D721Med (cell line): ENCODE results near the gene RND1.

Experiments used
- DNase-seq: peaks from one replicate; pipeline ENCODE4 v3.0.0; 2011; ENCODE audit warnings: low spot score; ENCODE audit not compliant: insufficient read length
- FAIRE-seq: peaks from 2 replicates; lab custom pipeline; 2011; peaks lifted over from hg19 to GRCh38; lab: Jason Lieb, UNC
- TF ChIP-seq, protein P1 (sequence below): IDR thresholded peaks from 2 replicates; pipeline ENCODE4 v1.5.1; 2012; ENCODE audit warnings: mild to moderate bottlenecking, control low read depth; ENCODE audit not compliant: insufficient read depth; ENCODE audit errors: missing control alignments

The RND1 gene

DNA sequence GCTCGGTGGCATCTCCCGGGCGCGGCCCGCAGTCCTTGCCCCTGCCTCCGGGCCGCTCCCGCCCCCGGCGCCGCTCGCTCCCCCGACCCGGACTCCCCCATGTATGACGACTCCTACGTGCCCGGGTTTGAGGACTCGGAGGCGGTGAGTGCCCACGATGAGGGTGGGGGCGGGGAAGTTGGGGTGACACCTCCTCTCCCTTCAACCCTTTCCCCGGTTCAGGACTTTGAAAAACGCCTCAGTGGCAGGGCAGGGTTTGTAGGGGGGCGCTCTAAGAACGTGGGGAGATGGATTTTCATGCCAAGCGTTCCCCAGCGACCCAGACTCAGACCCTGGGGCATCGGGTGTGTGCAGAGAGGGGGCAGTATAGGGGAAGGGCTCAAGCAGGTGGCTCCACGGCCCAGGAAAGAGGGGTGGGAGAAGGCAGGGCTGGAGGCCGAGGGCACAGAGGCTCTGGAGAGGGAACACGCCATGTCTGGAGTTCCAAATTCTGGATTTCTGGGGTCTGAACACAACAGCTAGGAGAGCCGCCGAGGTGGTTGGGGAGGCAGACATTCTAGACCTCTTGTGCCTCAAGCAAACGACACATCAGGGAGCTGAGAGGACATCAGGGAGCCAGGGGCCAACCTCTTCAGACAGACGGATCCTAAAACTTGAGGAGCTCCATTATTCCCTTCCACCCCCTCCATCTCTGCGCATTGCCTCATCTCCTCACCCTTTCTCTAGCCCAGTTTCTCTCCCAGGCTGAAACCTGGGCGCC, 46.7 kb downstream of the RND1 start:
- TF ChIP-seq, protein P1, sequence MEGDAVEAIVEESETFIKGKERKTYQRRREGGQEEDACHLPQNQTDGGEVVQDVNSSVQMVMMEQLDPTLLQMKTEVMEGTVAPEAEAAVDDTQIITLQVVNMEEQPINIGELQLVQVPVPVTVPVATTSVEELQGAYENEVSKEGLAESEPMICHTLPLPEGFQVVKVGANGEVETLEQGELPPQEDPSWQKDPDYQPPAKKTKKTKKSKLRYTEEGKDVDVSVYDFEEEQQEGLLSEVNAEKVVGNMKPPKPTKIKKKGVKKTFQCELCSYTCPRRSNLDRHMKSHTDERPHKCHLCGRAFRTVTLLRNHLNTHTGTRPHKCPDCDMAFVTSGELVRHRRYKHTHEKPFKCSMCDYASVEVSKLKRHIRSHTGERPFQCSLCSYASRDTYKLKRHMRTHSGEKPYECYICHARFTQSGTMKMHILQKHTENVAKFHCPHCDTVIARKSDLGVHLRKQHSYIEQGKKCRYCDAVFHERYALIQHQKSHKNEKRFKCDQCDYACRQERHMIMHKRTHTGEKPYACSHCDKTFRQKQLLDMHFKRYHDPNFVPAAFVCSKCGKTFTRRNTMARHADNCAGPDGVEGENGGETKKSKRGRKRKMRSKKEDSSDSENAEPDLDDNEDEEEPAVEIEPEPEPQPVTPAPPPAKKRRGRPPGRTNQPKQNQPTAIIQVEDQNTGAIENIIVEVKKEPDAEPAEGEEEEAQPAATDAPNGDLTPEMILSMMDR: peak; percentile 62
- DNase-seq: no peak
- no peak for FAIRE-seq

DNA sequence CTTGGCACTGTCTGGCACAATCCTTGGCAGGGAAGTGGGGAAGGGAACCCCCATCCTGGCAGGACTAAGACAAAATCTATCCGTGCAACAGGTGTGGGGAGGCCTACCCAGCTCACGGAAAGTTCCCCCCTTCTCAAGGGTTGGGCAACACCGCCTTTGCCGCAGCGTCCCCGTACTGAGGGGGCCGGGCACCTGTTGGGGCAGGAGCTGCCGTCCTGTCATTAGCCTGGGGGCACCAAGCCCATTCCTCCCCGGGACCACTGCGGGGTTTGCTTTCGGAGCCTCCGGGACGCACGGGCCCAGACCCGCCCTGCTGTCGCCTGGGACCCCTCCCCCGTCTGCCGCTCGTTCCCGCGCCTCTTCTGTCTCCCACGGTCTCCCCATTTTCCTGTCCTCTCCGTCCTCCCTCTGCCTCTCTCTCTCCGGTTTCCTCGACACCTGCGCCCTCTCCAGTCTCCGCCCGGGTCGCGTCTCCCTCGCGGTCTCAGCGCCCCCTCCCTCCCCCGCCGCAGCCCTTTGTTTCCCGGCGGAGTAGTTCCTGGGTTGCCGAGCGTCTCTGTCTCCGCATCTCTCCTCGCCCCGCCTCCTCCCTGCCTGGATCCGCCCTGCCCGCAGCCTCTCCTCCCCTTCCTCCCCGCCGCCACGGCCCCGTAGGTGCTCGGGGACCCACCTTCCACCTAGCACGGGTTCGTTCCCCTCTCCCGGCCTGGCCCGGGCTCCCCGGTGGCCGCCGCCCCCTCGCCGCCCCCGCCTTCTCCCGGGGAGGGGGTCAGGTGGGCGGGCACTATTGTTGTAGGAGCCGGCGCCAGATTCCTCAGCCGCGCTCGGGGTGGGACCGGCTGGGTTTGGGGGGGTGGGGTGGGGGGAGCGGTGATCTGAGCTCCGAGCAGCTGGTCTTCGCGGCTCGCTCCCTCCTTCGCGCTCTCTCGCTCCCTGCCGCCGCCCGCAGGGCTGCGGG, 47.5 kb downstream of the RND1 start, which contains the start of gene CACNB3:
Gene CACNB3, plus strand, starts transcription at position 624 of the 958 bp plus-strand sequence. CDS start 434 bp downstream, outside the sequence.
- FAIRE-seq: no peak
- TF ChIP-seq, protein P1: no peak
- DNase-seq: peak; percentile 80

DNA sequence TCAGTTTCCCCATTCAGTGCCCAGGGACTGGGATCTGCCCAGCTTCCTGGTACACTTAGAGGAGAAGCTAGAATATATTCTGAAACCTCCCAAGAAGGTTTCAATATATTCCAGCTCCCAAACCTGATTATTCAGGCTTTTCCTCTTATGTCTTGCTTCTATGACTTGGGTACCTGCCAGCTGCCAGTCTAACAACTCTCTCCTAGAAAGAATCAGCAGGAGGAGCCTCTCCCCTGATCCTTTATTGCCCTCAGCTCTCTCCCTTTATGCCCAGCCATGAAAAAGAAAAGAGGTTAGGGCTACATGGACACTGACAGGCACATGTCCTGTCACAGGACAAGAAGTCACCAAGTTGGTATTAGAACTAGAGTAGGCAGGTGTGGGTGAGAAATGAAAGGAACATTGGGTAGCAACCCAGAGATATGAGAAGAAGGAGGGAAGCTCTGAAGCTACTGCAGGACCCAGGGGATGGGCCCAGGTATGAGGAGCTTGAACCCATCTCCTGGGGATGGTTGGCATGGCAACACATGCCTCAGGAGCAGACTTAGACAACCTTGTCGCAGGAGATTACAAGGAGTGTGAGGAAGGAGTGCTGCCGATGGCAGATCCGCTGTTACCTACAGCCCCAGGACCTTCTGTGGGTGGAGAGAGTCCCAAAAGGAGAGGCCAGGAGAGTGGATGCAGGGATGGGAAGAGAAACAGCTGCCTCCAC, 49.4 kb downstream of the RND1 start:
- FAIRE-seq: no peak
- DNase-seq: no peak
- TF ChIP-seq, protein P1: no peak

DNA sequence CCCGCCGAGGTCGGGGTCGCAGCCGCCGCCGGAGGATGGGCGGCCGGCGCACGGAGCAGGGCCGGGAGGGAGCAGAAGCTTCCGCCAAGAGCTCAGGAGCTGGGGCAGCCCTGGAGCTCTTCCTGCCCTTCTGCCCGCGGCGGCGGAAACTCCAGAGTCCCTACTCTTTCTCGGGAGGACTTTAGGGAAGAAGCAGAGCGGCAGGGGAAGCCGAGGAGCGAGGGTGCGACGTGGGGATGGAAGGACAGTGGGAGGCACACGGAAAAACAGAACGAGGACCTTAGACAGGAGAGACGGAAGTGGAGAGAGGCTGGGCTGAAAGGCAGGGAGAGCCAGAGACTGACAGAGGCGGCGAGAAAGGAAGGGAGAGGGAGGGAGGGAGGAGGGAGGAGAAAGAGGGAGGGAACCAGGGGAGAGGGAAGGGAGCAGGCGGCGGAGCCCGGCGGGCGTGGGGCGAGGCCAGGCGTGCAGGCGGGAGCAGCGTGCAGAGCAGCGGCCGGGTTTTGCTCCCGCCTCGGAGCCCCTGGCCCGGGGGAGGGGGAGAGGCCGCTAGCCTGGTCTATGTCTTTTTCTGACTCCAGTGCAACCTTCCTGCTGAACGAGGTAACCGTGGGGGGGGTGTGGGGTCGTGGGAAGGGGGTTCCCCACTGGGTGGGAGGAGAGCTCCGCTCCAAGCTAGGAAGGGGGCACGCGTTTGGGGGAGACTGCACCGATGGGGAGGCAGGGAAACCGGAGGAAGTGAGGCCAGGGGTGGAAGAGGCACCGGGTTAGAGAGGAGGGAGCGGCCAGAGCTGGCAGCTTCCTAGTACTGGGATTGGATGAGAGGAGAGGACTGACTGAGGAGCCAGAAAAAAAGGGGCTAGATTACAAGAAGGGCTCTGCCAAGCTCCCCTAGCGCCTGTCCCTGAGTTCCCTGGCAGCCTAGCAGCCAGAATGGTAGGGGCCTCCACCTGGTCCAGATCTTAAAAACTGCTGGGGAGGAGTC, 50.3 kb downstream of the RND1 start:
- TF ChIP-seq, protein P1: no peak
- FAIRE-seq (no peak), DNase-seq (peak; percentile 55)

DNA sequence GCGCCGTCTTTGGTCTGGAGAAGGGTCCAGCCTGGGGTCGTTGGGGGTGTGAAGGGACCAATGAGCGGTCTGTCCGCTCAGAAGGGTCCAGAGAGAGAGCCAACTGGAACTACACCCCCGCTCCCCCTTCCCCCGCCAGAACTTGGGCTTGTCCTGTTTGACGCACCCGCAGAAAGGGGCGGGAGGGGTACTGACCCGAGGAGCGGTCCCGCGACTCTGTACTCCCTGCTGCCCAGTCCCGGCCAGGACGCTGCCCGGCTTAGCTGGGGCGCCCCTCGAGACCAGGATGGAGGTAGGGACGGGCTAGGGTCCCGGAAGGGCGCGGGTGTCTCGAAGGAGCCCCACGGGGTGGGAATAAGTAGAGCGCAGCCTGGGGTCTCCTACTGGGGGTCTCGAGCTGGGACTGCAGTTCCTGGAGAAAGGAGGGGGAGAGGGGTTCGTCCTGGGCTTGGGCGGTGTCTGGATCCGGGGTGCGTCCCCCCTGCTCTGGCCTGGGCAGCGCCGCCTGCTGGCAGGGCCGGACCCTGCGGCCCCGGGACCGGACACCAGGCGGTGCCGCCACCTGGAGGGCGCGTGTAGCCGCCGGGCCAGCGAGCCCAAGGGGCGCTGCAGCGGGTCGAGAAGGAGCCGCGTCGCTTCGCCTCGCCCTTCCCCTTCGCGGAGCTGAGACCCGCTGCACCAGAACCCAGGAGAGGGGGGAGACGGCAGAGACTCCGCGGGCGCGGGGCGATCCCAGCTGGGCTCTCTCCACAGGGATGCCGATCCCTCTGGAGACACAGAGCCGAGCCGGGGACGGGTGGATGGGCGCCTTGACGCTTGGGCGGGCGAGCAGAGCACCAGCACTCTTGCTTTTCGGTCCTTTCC, 51.2 kb downstream of the RND1 start:
- no peak for FAIRE-seq
- TF ChIP-seq, protein P1: peak; percentile 88
- DNase-seq: peak; percentile 77
